NCI-H2171 treated with DMSO at 0.1 percent for 48 hours (cell line): ENCODE measurements around the gene MEGF11.
A peak's percentile ranks its signal among the peaks of the same experiment; 100 is the strongest.
"Not testable (repeated sequence)": the region's sequence is repeated elsewhere in the genome, so short reads cannot be mapped to it uniquely, and the experiment has no call there.

ENCODE experiments used
- DNase-seq: peaks from one replicate; lab custom pipeline; 2025; lab: John Stamatoyannopoulos, UW

MEGF11 gene

GRCh38 chr15:66275352-66275751 lies 21.8 kb upstream of the MEGF11 start:
- DNase-seq: no peak

- no peak for DNase-seq
These were observed 17.4 kb upstream of the MEGF11 start for GRCh38 chr15:66270932-66271331.

- DNase-seq: no peak
These were observed 16.0 kb upstream of the MEGF11 start for GRCh38 chr15:66269326-66270090.

- no peak for DNase-seq
These were observed 11.4 kb upstream of the MEGF11 start for GRCh38 chr15:66264859-66265513.

GRCh38 chr15:66262837-66263236 lies 9.3 kb upstream of the MEGF11 start:
- DNase-seq: not testable (repeated sequence)

GRCh38 chr15:66261056-66261455 lies 7.5 kb upstream of the MEGF11 start:
- DNase-seq: no peak

- no peak for DNase-seq
These were observed 3.1 kb upstream of the MEGF11 start for GRCh38 chr15:66256692-66257091.

DNA sequence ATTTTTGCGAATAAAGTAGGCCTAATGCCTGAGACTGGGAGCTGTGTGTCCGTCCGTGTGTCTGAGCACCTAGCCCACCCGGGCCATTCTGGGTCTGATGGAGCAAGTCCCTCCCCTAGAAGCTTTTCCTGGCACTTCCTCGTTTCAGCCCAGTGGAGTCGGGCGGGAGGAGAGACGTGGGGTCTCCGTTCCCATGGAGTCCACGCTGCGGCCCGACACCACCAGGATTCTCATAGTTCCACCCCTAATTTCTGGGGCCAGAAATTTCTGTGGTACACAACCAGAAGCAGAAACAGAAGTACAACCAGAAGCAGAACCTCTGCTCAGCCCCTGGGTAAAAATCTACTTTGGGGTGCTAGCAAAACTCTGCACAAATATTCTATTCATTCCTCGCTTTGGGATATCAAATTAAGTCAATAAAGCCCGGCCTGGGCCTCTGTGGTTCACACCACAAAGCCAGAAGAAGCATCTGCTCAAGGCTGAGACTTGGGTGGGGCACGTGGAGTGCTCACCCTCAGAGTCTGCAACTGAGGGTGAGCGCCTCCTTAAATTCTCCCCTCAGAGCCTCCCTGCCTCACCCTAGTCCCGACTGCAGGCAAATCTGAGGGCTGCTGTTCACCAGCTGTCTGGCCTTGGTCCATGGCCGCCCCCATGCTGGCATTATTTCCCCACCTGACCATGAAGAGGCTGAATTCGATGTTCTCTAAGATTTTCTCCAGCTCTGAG lies 1.6 kb upstream of the MEGF11 start:
- DNase-seq: no peak

GRCh38 chr15:66254089-66254950 lies 770 bp upstream of the MEGF11 start:
- no peak for DNase-seq

DNA sequence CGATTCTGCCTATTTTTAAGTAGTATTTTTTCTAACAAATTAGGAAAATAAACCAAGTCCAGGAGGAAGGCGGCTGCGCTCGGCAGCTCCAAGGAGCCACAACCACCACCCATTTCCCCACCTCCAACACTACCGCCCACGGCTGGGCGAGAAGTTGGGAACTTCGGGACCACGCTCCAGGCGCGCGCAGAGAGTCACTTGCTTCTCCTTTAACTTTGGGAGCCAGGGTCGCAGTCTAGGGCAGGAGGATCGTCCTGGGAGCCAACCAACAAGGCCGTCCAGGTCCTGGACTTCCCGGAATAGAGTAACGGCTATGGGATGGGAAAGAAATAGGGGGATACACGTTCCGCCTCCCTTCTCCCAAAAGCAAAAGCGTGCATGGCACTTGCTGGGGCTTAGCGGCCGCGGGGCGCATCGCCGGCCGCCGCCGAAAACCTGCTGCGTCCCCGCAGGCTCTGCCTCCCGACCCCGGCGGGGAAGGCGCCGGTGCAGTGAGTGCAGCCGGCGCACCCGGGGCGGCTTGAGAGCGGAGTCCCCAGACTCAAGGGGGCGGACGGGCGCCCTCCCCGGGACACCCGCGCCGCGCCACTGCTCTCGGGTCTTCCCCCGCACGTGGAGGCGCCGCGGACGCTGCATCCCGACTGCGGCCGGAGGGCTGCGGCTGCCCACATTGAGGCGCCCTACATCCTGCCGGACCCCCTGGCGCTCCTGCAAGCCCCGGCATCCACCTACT lies 699 bp downstream of the MEGF11 start:
- peak; percentile 69 for DNase-seq

GRCh38 chr15:66251790-66252684 lies 1.5 kb downstream of the MEGF11 start:
- DNase-seq: peak; percentile 69

DNA sequence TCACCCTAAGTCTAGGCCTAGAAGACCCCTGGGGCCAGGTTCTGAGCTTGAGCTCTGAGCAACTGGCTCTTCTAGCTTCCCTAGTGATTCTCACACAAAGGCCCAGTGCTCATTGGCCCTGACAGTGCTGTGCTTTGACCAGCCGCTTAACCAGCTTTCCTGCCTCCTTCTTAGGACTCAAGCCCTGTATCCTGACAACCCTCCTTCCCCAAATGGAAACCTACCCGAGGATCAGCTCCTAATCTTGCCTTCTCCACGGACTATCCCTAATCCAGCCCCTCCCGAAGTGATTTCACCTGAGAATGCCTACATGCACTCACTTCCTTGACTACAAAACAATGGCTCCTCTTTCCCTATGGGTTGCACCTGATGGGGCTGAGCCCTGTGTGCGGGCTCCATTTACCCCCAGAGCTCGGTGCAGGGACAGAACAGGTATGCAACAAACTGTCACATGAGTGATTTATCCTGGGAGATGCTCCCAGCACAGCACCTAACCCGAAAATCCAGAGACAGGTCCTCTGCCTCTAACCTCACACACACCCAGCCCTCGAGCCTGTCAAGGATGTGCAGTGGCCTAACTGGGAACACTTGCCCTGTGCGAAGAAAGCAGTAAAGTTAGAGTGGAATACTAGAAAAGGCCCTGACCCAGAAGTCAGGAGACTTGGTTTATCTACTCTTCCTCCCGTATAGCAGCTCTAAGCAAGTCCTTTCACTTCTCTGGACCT lies 2.3 kb downstream of the MEGF11 start:
- no peak for DNase-seq

- DNase-seq: no peak
These were observed 3.9 kb downstream of the MEGF11 start for GRCh38 chr15:66249605-66250174.

GRCh38 chr15:66246937-66247336 lies 6.6 kb downstream of the MEGF11 start:
- DNase-seq: no peak

DNA sequence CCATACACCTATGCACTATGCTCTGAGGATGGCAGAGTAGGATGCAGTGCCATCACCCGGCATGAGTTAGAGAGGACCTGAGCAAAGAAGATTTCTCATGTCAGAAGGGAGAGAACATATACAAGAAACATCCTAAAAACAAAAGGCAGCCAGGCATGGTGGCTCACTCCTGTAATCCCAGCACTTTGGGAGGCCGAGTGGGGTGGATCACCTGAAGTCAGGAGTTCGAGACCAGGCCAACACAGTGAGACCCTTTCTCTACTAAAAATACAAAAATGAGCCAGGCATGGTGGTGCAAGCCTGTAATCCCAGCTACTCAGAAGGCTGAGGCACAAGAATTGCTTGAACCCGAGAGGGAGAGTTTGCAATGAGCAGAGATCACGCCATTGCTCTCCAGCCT lies 7.7 kb downstream of the MEGF11 start:
- DNase-seq: not testable (repeated sequence)

- no peak for DNase-seq
These were observed 11.7 kb downstream of the MEGF11 start for GRCh38 chr15:66241908-66242285.

GRCh38 chr15:66241087-66241907 lies 12.3 kb downstream of the MEGF11 start:
- DNase-seq: no peak

GRCh38 chr15:66240240-66240794 lies 13.2 kb downstream of the MEGF11 start:
- DNase-seq: no peak
